ENCODE measurements around the gene SLC25A14.
"Not testable (repeated sequence)": the region's sequence is repeated elsewhere in the genome, so short reads cannot be mapped to it uniquely, and the experiment has no call there.

SLC25A14 gene

GRCh38 chrX:130336531-130336930, 3.2 kb upstream of the SLC25A14 start:
- TF ChIP-seq, protein P1, sequence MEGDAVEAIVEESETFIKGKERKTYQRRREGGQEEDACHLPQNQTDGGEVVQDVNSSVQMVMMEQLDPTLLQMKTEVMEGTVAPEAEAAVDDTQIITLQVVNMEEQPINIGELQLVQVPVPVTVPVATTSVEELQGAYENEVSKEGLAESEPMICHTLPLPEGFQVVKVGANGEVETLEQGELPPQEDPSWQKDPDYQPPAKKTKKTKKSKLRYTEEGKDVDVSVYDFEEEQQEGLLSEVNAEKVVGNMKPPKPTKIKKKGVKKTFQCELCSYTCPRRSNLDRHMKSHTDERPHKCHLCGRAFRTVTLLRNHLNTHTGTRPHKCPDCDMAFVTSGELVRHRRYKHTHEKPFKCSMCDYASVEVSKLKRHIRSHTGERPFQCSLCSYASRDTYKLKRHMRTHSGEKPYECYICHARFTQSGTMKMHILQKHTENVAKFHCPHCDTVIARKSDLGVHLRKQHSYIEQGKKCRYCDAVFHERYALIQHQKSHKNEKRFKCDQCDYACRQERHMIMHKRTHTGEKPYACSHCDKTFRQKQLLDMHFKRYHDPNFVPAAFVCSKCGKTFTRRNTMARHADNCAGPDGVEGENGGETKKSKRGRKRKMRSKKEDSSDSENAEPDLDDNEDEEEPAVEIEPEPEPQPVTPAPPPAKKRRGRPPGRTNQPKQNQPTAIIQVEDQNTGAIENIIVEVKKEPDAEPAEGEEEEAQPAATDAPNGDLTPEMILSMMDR (conservative IDR thresholded peaks at IDR 0.05; ENCODE audit: low read depth, low read length), result no peak
- H3K4me3 ChIP-seq (ENCODE audit: low read depth, low read length), result no peak overlapping the region
- DNase-seq (ENCODE audit: low read depth), result no peak

- not testable (repeated sequence) for DNase-seq (ENCODE audit: low read depth); H3K4me3 ChIP-seq (ENCODE audit: low read depth, low read length)
Observed at GRCh38 chrX:130338869-130339268, 850 bp upstream of the SLC25A14 start.

GRCh38 chrX:130340271-130340670, 552 bp downstream of the SLC25A14 start:
- TF ChIP-seq, protein P1 (conservative IDR thresholded peaks at IDR 0.05; ENCODE audit: low read depth, low read length), result no peak
- peak overlapping the region; percentile 74 for H3K4me3 ChIP-seq (ENCODE audit: low read depth, low read length)
- DNase-seq (ENCODE audit: low read depth), result no peak

DNA sequence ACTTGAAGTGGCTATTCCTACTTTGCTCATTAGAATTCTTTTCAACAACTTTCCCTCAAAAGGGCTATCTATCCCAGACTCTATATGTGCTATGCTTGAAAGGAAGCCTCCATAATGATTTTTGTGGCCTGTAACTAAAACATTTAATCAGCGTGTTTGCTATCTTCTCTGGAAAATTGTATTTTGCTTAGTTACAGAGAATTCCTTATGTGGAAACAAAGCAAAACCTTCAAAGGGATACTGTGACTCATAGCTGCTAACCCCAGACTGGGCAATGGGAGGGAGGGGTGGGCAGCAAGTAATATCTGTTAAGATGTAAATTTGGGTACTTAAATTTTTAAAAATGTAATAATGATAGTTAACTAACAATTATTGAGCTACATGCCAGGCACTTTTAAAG, 3.7 kb downstream of the SLC25A14 start:
- TF ChIP-seq, protein P1 (conservative IDR thresholded peaks at IDR 0.05; ENCODE audit: low read depth, low read length), result no peak
- peak; percentile 5 for DNase-seq (ENCODE audit: low read depth)
- H3K4me3 ChIP-seq (ENCODE audit: low read depth, low read length), result no peak overlapping the region

GRCh38 chrX:130347321-130347720, 7.6 kb downstream of the SLC25A14 start:
- no peak overlapping the region for H3K4me3 ChIP-seq (ENCODE audit: low read depth, low read length)
- TF ChIP-seq, protein P1 (conservative IDR thresholded peaks at IDR 0.05; ENCODE audit: low read depth, low read length), result no peak
- peak; percentile 33 for DNase-seq (ENCODE audit: low read depth)

GRCh38 chrX:130351567-130351966, 11.8 kb downstream of the SLC25A14 start:
- DNase-seq (ENCODE audit: low read depth), result no peak
- TF ChIP-seq, protein P1 (conservative IDR thresholded peaks at IDR 0.05; ENCODE audit: low read depth, low read length), result no peak
- H3K4me3 ChIP-seq (ENCODE audit: low read depth, low read length), result no peak overlapping the region

GRCh38 chrX:130352050-130352449, 12.3 kb downstream of the SLC25A14 start:
- not testable (repeated sequence) for H3K4me3 ChIP-seq (ENCODE audit: low read depth, low read length); DNase-seq (ENCODE audit: low read depth)

DNA sequence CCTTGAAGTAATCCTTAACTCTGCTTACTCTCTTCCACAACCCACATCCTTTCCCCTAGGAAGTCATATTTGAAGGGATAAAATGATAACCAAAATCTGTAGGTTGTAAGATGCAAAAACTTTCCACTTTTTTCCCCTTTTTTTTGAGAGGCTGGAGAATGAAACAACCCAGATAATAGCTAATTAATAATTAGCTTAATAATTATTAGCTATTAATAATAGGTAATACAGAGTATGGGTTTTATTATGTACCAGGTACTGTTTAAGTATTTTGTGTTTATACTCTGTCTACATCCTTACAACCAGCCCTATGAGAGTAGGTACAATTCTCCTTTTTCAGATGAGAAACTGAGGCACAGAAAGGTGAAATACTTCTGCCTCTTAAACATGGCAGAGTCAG, 36.4 kb downstream of the SLC25A14 start:
- no peak overlapping the region for H3K4me3 ChIP-seq (ENCODE audit: low read depth, low read length)
- no peak for DNase-seq (ENCODE audit: low read depth)
- TF ChIP-seq, protein P1 (conservative IDR thresholded peaks at IDR 0.05; ENCODE audit: low read depth, low read length), result no peak

Measured in choroid plexus epithelial cell (primary cell).